SK-N-SH treated with all-trans-retinoic acid at 6 μM for 48 hours (cell line): ENCODE results near the gene DOK6.

Source experiments
- ATAC-seq: fragments of 200-7000 bp; cut with Tn5 transposase; 3 replicates; pipeline ENCODE4 v1.9.1; 2020; ENCODE audit warnings: mild to moderate bottlenecking, moderate library complexity
- ARNTL ChIP-seq: fragments of 450-650 bp; formaldehyde crosslinking; IDR thresholded peaks from 2 replicates; pipeline ENCODE4 v1.5.0; 2020; ENCODE audit warnings: low read depth, mild to moderate bottlenecking, moderate library complexity, borderline replicate concordance
- BACH2 ChIP-seq: fragments of 250-450 bp; sonication (Bioruptor Pico); IDR thresholded peaks from 2 replicates; pipeline ENCODE4 v1.9.0; 2021; ENCODE audit warnings: mild to moderate bottlenecking, borderline replicate concordance
- CSDC2 ChIP-seq: fragments of 250-450 bp; sonication (Bioruptor Pico); IDR thresholded peaks from 2 replicates; pipeline ENCODE4 v1.5.0; 2020; ENCODE audit warnings: mild to moderate bottlenecking, moderate library complexity
- CSRNP3 ChIP-seq: fragments of 250-450 bp; sonication (Bioruptor Pico); IDR thresholded peaks from 2 replicates; pipeline ENCODE4 v1.5.1; 2021; ENCODE audit warnings: mild to moderate bottlenecking, moderate library complexity
- ESRRG ChIP-seq: fragments of 250-450 bp; sonication (Bioruptor Pico); IDR thresholded peaks from 2 replicates; pipeline ENCODE4 v1.6.1; 2021; ENCODE audit warnings: mild to moderate bottlenecking
- GLIS3 ChIP-seq: fragments of 250-450 bp; sonication (Bioruptor Pico); IDR thresholded peaks from 2 replicates; pipeline ENCODE4 v1.5.0; 2020; ENCODE audit warnings: mild to moderate bottlenecking, moderate library complexity
- ISL1 ChIP-seq: fragments of 250-450 bp; sonication (Bioruptor Pico); IDR thresholded peaks from 2 replicates; pipeline ENCODE4 v2.1.2; 2022; ENCODE audit warnings: mild to moderate bottlenecking, moderate library complexity
- OSR1 ChIP-seq: fragments of 250-450 bp; sonication (Bioruptor Pico); IDR thresholded peaks from 2 replicates; pipeline ENCODE4 v1.8.0; 2022; ENCODE audit warnings: moderate library complexity, mild to moderate bottlenecking, inconsistent platforms
- POU6F1 ChIP-seq: fragments of 250-450 bp; sonication (Bioruptor Pico); IDR thresholded peaks from 2 replicates; pipeline ENCODE4 v1.8.0; 2021; ENCODE audit warnings: low read depth, mild to moderate bottlenecking, moderate library complexity, borderline replicate concordance
- PPARA ChIP-seq: fragments of 250-450 bp; sonication (Bioruptor Pico); IDR thresholded peaks from 2 replicates; pipeline ENCODE4 v1.5.0; 2020; ENCODE audit warnings: mild to moderate bottlenecking, borderline replicate concordance
- RARB ChIP-seq: fragments of 250-450 bp; sonication (Bioruptor Pico); IDR thresholded peaks from 2 replicates; pipeline ENCODE4 v1.8.0; 2021; ENCODE audit warnings: mild to moderate bottlenecking, moderate library complexity
- SNAI2 ChIP-seq: fragments of 250-450 bp; sonication (Bioruptor Pico); IDR thresholded peaks from 2 replicates; pipeline ENCODE4 v1.5.0; 2020; ENCODE audit warnings: mild to moderate bottlenecking, moderate library complexity
- TCF4 ChIP-seq: fragments of 250-450 bp; sonication (Bioruptor Pico); IDR thresholded peaks from 2 replicates; pipeline ENCODE4 v1.8.0; 2021; ENCODE audit warnings: mild to moderate bottlenecking, moderate library complexity, borderline replicate concordance
- ZC3H10 ChIP-seq: fragments of 250-450 bp; sonication (Bioruptor Pico); IDR thresholded peaks from 2 replicates; pipeline ENCODE4 v1.5.1; 2021; ENCODE audit warnings: mild to moderate bottlenecking, moderate library complexity
- ZFP3 ChIP-seq: fragments of 250-450 bp; sonication (Bioruptor Pico); IDR thresholded peaks from 2 replicates; pipeline ENCODE4 v1.5.0; 2020; ENCODE audit warnings: mild to moderate bottlenecking, moderate library complexity
- ZFP30 ChIP-seq: fragments of 450-650 bp; formaldehyde crosslinking; IDR thresholded peaks from 2 replicates; pipeline ENCODE4 v1.5.0; 2022; ENCODE audit warnings: mild to moderate bottlenecking, moderate library complexity
- ZNF565 ChIP-seq: fragments of 450-650 bp; formaldehyde crosslinking; conservative IDR thresholded peaks from 2 replicates; pipeline ENCODE4 v1.5.0; 2020; ENCODE audit warnings: low read depth, mild to moderate bottlenecking, moderate library complexity
- ZNF70 ChIP-seq: fragments of 450-650 bp; formaldehyde crosslinking; IDR thresholded peaks from 2 replicates; pipeline ENCODE4 v1.5.0; 2020; ENCODE audit warnings: mild to moderate bottlenecking, moderate library complexity
- ZNF8 ChIP-seq: fragments of 450-650 bp; formaldehyde crosslinking; IDR thresholded peaks from 2 replicates; pipeline ENCODE4 v1.5.0; 2020; ENCODE audit warnings: mild to moderate bottlenecking, moderate library complexity
- TF ChIP-seq, protein P1 (sequence below): fragments of 250-450 bp; sonication (Bioruptor Pico); IDR thresholded peaks from 2 replicates; pipeline ENCODE4 v1.5.0; 2020; ENCODE audit warnings: mild to moderate bottlenecking, moderate library complexity
- TF ChIP-seq, protein P2 (sequence below): fragments of 250-450 bp; sonication (Bioruptor Pico); IDR thresholded peaks from 2 replicates; pipeline ENCODE4 v1.5.1; 2020; ENCODE audit warnings: low read depth, mild to moderate bottlenecking, moderate library complexity
- TF ChIP-seq, protein P3 (sequence below): fragments of 250-450 bp; sonication (Bioruptor Pico); IDR thresholded peaks from 2 replicates; pipeline ENCODE4 v1.8.0; 2020; ENCODE audit warnings: mild to moderate bottlenecking, moderate library complexity, borderline replicate concordance

DOK6 gene

GRCh38 chr18:69569133-69569532, 168.4 kb downstream of the DOK6 start:
- ATAC-seq, result no peak
- TF ChIP-seq GLIS3 (CRISPR knock-in tag), result no peak
- no peak for TF ChIP-seq CSRNP3
- TF ChIP-seq, protein P1, sequence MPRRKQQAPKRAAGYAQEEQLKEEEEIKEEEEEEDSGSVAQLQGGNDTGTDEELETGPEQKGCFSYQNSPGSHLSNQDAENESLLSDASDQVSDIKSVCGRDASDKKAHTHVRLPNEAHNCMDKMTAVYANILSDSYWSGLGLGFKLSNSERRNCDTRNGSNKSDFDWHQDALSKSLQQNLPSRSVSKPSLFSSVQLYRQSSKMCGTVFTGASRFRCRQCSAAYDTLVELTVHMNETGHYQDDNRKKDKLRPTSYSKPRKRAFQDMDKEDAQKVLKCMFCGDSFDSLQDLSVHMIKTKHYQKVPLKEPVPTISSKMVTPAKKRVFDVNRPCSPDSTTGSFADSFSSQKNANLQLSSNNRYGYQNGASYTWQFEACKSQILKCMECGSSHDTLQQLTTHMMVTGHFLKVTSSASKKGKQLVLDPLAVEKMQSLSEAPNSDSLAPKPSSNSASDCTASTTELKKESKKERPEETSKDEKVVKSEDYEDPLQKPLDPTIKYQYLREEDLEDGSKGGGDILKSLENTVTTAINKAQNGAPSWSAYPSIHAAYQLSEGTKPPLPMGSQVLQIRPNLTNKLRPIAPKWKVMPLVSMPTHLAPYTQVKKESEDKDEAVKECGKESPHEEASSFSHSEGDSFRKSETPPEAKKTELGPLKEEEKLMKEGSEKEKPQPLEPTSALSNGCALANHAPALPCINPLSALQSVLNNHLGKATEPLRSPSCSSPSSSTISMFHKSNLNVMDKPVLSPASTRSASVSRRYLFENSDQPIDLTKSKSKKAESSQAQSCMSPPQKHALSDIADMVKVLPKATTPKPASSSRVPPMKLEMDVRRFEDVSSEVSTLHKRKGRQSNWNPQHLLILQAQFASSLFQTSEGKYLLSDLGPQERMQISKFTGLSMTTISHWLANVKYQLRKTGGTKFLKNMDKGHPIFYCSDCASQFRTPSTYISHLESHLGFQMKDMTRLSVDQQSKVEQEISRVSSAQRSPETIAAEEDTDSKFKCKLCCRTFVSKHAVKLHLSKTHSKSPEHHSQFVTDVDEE (CRISPR knock-in tag), result no peak
- no peak for TF ChIP-seq ZFP30 (CRISPR knock-in tag)
- no peak for TF ChIP-seq OSR1 (CRISPR knock-in tag)
- no peak for TF ChIP-seq BACH2 (CRISPR knock-in tag)
- no peak for TF ChIP-seq POU6F1 (CRISPR knock-in tag)
- no peak for TF ChIP-seq ZNF565
- TF ChIP-seq ZFP3 (CRISPR knock-in tag), result no peak
- no peak for TF ChIP-seq ARNTL
- TF ChIP-seq ESRRG (CRISPR knock-in tag), result no peak
- TF ChIP-seq, protein P2, sequence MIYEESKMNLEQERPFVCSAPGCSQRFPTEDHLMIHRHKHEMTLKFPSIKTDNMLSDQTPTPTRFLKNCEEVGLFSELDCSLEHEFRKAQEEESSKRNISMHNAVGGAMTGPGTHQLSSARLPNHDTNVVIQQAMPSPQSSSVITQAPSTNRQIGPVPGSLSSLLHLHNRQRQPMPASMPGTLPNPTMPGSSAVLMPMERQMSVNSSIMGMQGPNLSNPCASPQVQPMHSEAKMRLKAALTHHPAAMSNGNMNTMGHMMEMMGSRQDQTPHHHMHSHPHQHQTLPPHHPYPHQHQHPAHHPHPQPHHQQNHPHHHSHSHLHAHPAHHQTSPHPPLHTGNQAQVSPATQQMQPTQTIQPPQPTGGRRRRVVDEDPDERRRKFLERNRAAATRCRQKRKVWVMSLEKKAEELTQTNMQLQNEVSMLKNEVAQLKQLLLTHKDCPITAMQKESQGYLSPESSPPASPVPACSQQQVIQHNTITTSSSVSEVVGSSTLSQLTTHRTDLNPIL (CRISPR knock-in tag), result no peak
- TF ChIP-seq PPARA (CRISPR knock-in tag), result no peak
- TF ChIP-seq ZNF70, result no peak
- no peak for TF ChIP-seq RARB (CRISPR knock-in tag)
- TF ChIP-seq ISL1 (CRISPR knock-in tag), result no peak

- TF ChIP-seq OSR1 (CRISPR knock-in tag), result no peak
- no peak for TF ChIP-seq PPARA (CRISPR knock-in tag)
- TF ChIP-seq ARNTL, result no peak
- no peak for TF ChIP-seq BACH2 (CRISPR knock-in tag)
- no peak for TF ChIP-seq ZNF565
- TF ChIP-seq GLIS3 (CRISPR knock-in tag), result no peak
- TF ChIP-seq ZC3H10, result no peak
- no peak for TF ChIP-seq RARB (CRISPR knock-in tag)
- TF ChIP-seq ZFP3 (CRISPR knock-in tag), result no peak
- ATAC-seq, result no peak
Measured at GRCh38 chr18:69574401-69574800, 173.7 kb downstream of the DOK6 start.

GRCh38 chr18:69580107-69580506, 179.4 kb downstream of the DOK6 start:
- TF ChIP-seq ISL1 (CRISPR knock-in tag) (no peak), ZFP3 (CRISPR knock-in tag) (no peak), ARNTL (no peak), POU6F1 (CRISPR knock-in tag) (no peak), PPARA (CRISPR knock-in tag) (no peak), SNAI2 (CRISPR knock-in tag) (no peak), GLIS3 (CRISPR knock-in tag) (no peak), OSR1 (CRISPR knock-in tag) (no peak), ZNF8 (CRISPR knock-in tag) (no peak), BACH2 (CRISPR knock-in tag) (no peak), RARB (CRISPR knock-in tag) (no peak), TCF4 (CRISPR knock-in tag) (no peak), ESRRG (CRISPR knock-in tag) (no peak), CSDC2 (CRISPR knock-in tag) (no peak)
- TF ChIP-seq, protein P3, sequence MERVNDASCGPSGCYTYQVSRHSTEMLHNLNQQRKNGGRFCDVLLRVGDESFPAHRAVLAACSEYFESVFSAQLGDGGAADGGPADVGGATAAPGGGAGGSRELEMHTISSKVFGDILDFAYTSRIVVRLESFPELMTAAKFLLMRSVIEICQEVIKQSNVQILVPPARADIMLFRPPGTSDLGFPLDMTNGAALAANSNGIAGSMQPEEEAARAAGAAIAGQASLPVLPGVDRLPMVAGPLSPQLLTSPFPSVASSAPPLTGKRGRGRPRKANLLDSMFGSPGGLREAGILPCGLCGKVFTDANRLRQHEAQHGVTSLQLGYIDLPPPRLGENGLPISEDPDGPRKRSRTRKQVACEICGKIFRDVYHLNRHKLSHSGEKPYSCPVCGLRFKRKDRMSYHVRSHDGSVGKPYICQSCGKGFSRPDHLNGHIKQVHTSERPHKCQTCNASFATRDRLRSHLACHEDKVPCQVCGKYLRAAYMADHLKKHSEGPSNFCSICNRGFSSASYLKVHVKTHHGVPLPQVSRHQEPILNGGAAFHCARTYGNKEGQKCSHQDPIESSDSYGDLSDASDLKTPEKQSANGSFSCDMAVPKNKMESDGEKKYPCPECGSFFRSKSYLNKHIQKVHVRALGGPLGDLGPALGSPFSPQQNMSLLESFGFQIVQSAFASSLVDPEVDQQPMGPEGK, result no peak
- TF ChIP-seq, protein P1 (CRISPR knock-in tag), result no peak
- ATAC-seq, result no peak
